A549 (cell line): ENCODE measurements around the gene MAGEL2. TPM values are rescaled to one million over a fixed set of nuclear protein-coding genes. Genes with fewer than 3 reads are reported as not detected.

Experiments used
- ATAC-seq, 2 experiments: fragments of 200-7000 bp in 1 of 2; fragments of >200 bp in 1 of 2; cut with Nextera tagmentation in 1 of 2; cut with Tn5 transposase in 1 of 2; 3 replicates each; pipeline versions ENCODE4 v1.8.0 to v1.9.1; 2018 to 2020; ENCODE audit warnings: mild to moderate bottlenecking in 1 of 2, moderate library complexity in 1 of 2
- CTCF ChIA-PET: fragments of 300-600 bp; sonication (Branson Sonifier 250); formaldehyde crosslinking; extraction: SDS; loops from one replicate; lab custom pipeline; 2021; ENCODE audit warnings: antibody characterized with exemption, inconsistent platforms; lab: Yijun Ruan, JAX
- POLR2A ChIA-PET: fragments of 350-600 bp; formaldehyde crosslinking; extraction: SDS; loops from one replicate; lab custom pipeline; 2021; ENCODE audit warnings: antibody characterized with exemption, inconsistent platforms; lab: Yijun Ruan, JAX
- DNase-seq, 2 experiments: peaks; one replicate each; pipeline versions ENCODE4 v3.0.0 to v3.0.0-alpha.2; 2011 to 2016; ENCODE audit warnings: low read depth in 1 of 2, low spot score in 1 of 2
- FAIRE-seq: peaks from 2 replicates; lab custom pipeline; 2011; peaks lifted over from hg19 to GRCh38; lab: Jason Lieb, UNC
- H3K27ac ChIP-seq, 2 experiments: fragments of >200 bp; sonication (Bioruptor Twin); formaldehyde crosslinking; 3 replicates each; pipeline ENCODE4 v1.5.1; 2016 to 2017
- H3K4me1 ChIP-seq: fragments of >200 bp; sonication (Bioruptor Twin); formaldehyde crosslinking; 3 replicates; pipeline ENCODE4 v1.6.1; 2016
- H3K4me2 ChIP-seq: fragments of >200 bp; sonication (Bioruptor Twin); formaldehyde crosslinking; 3 replicates; pipeline ENCODE4 v1.6.1; 2016
- H3K4me3 ChIP-seq: fragments of >200 bp; sonication (Bioruptor Twin); formaldehyde crosslinking; 3 replicates; pipeline ENCODE4 v1.5.1; 2016
- H3K9me3 ChIP-seq: fragments of >200 bp; sonication (Bioruptor Twin); formaldehyde crosslinking; 3 replicates; pipeline ENCODE4 v1.6.1; 2016
- ATOH8 ChIP-seq: fragments of 250-450 bp; sonication (Bioruptor Pico); IDR thresholded peaks from 2 replicates; pipeline ENCODE4 v1.5.0; 2020; ENCODE audit warnings: low read depth, mild to moderate bottlenecking, moderate library complexity
- BCL3 ChIP-seq: fragments of >200 bp; sonication (Bioruptor Twin); formaldehyde crosslinking; IDR thresholded peaks from 3 replicates; pipeline ENCODE4 v1.6.1; 2016
- BHLHE40 ChIP-seq: IDR thresholded peaks from 2 replicates; pipeline ENCODE4 v1.6.1; 2012; ENCODE audit warnings: low read depth, low read length, inconsistent platforms
- CBX2 ChIP-seq: fragments of 200-600 bp; sonication (generic); IDR thresholded peaks from 2 replicates; pipeline ENCODE4 v1.6.1; 2016; ENCODE audit warnings: low read depth, mild to moderate bottlenecking, borderline replicate concordance
- CEBPB ChIP-seq, 2 experiments: fragments of >200 bp in 1 of 2; sonication (Bioruptor Twin) in 1 of 2; formaldehyde crosslinking in 1 of 2; IDR thresholded peaks; 2 replicates each; pipeline ENCODE4 v1.6.1; 2012 to 2016
- CHD4 ChIP-seq: fragments of 200-600 bp; sonication (generic); IDR thresholded peaks from 2 replicates; pipeline ENCODE4 v1.6.1; 2016; ENCODE audit warnings: antibody characterized with exemption, mild to moderate bottlenecking, borderline replicate concordance
- CTCF ChIP-seq: fragments of >200 bp; sonication (Bioruptor Twin); formaldehyde crosslinking; IDR thresholded peaks from 3 replicates; pipeline ENCODE4 v1.5.1; 2016
- EHF ChIP-seq: fragments of 250-450 bp; sonication (Bioruptor Pico); IDR thresholded peaks from 2 replicates; pipeline ENCODE4 v1.5.0; 2020; ENCODE audit warnings: mild to moderate bottlenecking
- ESRRA ChIP-seq: fragments of 150-350 bp; IDR thresholded peaks from 2 replicates; pipeline ENCODE4 v1.6.1; 2014; ENCODE audit warnings: mild to moderate bottlenecking, low read length, borderline replicate concordance
- FOSL2 ChIP-seq, 2 experiments: fragments of 450-650 bp in 1 of 2; fragments of >200 bp in 1 of 2; sonication (Bioruptor Twin) in 1 of 2; formaldehyde crosslinking; IDR thresholded peaks; 2 replicates each; pipeline versions ENCODE4 v1.5.0 to v1.6.1; 2016 to 2020; ENCODE audit warnings: mild to moderate bottlenecking in 1 of 2, moderate library complexity in 1 of 2
- GATA3 ChIP-seq: IDR thresholded peaks from 2 replicates; pipeline ENCODE4 v1.6.1; 2012; ENCODE audit warnings: borderline replicate concordance
- HMGXB4 ChIP-seq: fragments of 250-450 bp; sonication (Bioruptor Pico); IDR thresholded peaks from 2 replicates; pipeline ENCODE4 v1.5.0; 2021; ENCODE audit warnings: mild to moderate bottlenecking, moderate library complexity, borderline replicate concordance
- MAFK ChIP-seq: fragments of 450-650 bp; IDR thresholded peaks from 2 replicates; pipeline ENCODE4 v1.6.1; 2014; ENCODE audit not compliant: partially characterized antibody
- MAX ChIP-seq: IDR thresholded peaks from 2 replicates; pipeline ENCODE4 v1.6.1; 2012
- MYC ChIP-seq: IDR thresholded peaks from 2 replicates; pipeline ENCODE4 v1.6.1; 2012; ENCODE audit warnings: mild to moderate bottlenecking, inconsistent platforms, low read length, improper control_type of control experiment, borderline replicate concordance
- NR3C1 ChIP-seq: fragments of >200 bp; sonication (Bioruptor Twin); formaldehyde crosslinking; IDR thresholded peaks from 3 replicates; pipeline ENCODE4 v1.6.1; 2017
- POLR2A ChIP-seq: IDR thresholded peaks from 2 replicates; pipeline ENCODE4 v1.6.1; 2012; ENCODE audit warnings: mild to moderate bottlenecking, low read length
- SREBF2 ChIP-seq: fragments of 450-650 bp; IDR thresholded peaks from 2 replicates; pipeline ENCODE4 v1.6.1; 2014; ENCODE audit warnings: mild to moderate bottlenecking, moderate library complexity
- TP53 ChIP-seq: fragments of 250-450 bp; sonication (Bioruptor Pico); IDR thresholded peaks from 2 replicates; pipeline ENCODE4 v1.5.0; 2021; ENCODE audit warnings: mild to moderate bottlenecking, moderate library complexity
- ZNF302 ChIP-seq: fragments of 250-450 bp; sonication (Bioruptor Pico); IDR thresholded peaks from 2 replicates; pipeline ENCODE4 v1.9.0; 2021; ENCODE audit warnings: inconsistent platforms, mild to moderate bottlenecking, moderate library complexity
- WGBS: methylation state at CpG from one replicate; pipeline ENCODE4 v1.1.6; 2017; ENCODE audit errors: missing lambda C conversion rate; 5-methylcytosine and 5-hydroxymethylcytosine counted together
- polyA plus RNA-seq, 4 experiments: library from polyadenylated mRNA; depleted of rRNA in 3 of 4; stranded (reverse); fragments of >200 nt; fragmentation: RNase III in 1 of 4; extraction: RNeasy Plus Mini Kit Qiagen cat#74134 plus additional on column Dnase treatment in 1 of 4; gene quantifications; 2 replicates in 3 of 4; 3 replicates in 1 of 4; pipeline ENCODE4 v1.2.3, GENCODE V29; 2011 to 2017

MAGEL2 gene
- polyA plus RNA-seq, 2 of the 4 experiments (the other 2 are of a cell fraction), result not detected

GRCh38 chr15:23647001-23647295 lies 719 bp downstream of the MAGEL2 start (continued):
- TF ChIP-seq MAX (no peak), ESRRA (no peak), SREBF2 (no peak), EHF (CRISPR knock-in tag) (no peak), ZNF302 (no peak)

- ChIA-PET CTCF (interaction anchor here (0.9 kb wide), 1 partner anchor 232 kb away, joined by 3 read pairs; no protein-coding TSS in a partner anchor), POLR2A (no interaction called here)
- ATAC-seq, result no peak
- FAIRE-seq, result no peak
- H3K4me2 ChIP-seq, result no peak overlapping the region
- H3K4me3 ChIP-seq, result no peak overlapping the region
- H3K4me1 ChIP-seq, result no peaks in the 10 kb centered on the region
- TF ChIP-seq ATOH8 (CRISPR knock-in tag), result no peak
- no peak for TF ChIP-seq CBX2
- TF ChIP-seq NR3C1, result no peak
- TF ChIP-seq FOSL2 (IDR thresholded peaks at IDR 0.05), result no peak
- no peak for TF ChIP-seq FOSL2 (CRISPR knock-in tag; IDR thresholded peaks at IDR 0.05)
- TF ChIP-seq BHLHE40, result no peak
- TF ChIP-seq GATA3, result no peak
- TF ChIP-seq POLR2A, result no peak
- no peak for TF ChIP-seq CEBPB (IDR thresholded peaks at IDR 0.05)
- no peak for TF ChIP-seq TP53 (CRISPR knock-in tag)
- no peak for TF ChIP-seq BCL3
- no peak for TF ChIP-seq HMGXB4 (CRISPR knock-in tag)
- TF ChIP-seq CTCF, result no peak
- no peak for TF ChIP-seq MAFK
- TF ChIP-seq MYC, result no peak
- TF ChIP-seq CHD4, result no peak
- no peak overlapping the region for H3K27ac ChIP-seq
- DNase-seq, result no peak
- no peaks in the 10 kb centered on the region for H3K9me3 ChIP-seq
- WGBS, result 88% methylated on average over 8 of the region's 51 CpGs
Measured at GRCh38 chr15:23646165-23647000, 1.3 kb downstream of the MAGEL2 start.
